Body of pancreas (tissue), 4 donors: Measurements from ENCODE around the gene TLR10.

Experiments
- POLR2A ChIP-seq, 3 donors: fragments of 450-650 bp; IDR thresholded peaks; one replicate each; pipeline ENCODE4 v1.6.1; 2016; ENCODE audit warnings: antibody characterized with exemption in 3 of 3, mild to moderate bottlenecking in 2 of 3
- TF ChIP-seq, protein P1 (sequence below), 7 experiments: fragments of 450-650 bp in 4 of 7; fragments of 200-600 bp in 3 of 7; sonication (generic) in 3 of 7; IDR thresholded peaks; one replicate each; pipeline ENCODE4 v1.5.1; 2016 to 2019; ENCODE audit warnings: antibody characterized with exemption in 7 of 7

- TF ChIP-seq POLR2A (IDR thresholded peaks at IDR 0.05), result no peak
- TF ChIP-seq, protein P1, sequence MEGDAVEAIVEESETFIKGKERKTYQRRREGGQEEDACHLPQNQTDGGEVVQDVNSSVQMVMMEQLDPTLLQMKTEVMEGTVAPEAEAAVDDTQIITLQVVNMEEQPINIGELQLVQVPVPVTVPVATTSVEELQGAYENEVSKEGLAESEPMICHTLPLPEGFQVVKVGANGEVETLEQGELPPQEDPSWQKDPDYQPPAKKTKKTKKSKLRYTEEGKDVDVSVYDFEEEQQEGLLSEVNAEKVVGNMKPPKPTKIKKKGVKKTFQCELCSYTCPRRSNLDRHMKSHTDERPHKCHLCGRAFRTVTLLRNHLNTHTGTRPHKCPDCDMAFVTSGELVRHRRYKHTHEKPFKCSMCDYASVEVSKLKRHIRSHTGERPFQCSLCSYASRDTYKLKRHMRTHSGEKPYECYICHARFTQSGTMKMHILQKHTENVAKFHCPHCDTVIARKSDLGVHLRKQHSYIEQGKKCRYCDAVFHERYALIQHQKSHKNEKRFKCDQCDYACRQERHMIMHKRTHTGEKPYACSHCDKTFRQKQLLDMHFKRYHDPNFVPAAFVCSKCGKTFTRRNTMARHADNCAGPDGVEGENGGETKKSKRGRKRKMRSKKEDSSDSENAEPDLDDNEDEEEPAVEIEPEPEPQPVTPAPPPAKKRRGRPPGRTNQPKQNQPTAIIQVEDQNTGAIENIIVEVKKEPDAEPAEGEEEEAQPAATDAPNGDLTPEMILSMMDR (IDR thresholded peaks at IDR 0.05), result no peak
These were observed 21.3 kb upstream of the TLR10 start for GRCh38 chr4:38803833-38804653.
